Stromal cell of bone marrow (primary cell): Measurements from ENCODE around the gene EXTL2.
"Not testable (repeated sequence)": the region's sequence is repeated elsewhere in the genome, so short reads cannot be mapped to it uniquely, and the experiment has no call there.

Source experiments
- DNase-seq: peaks from one replicate; pipeline ENCODE4 v3.0.0-alpha.2; 2012; ENCODE audit warnings: low read depth

Gene EXTL2

GRCh38 chr1:100902365-100902764 lies 7.7 kb upstream of the EXTL2 start:
- no peak for DNase-seq

GRCh38 chr1:100896481-100896982 lies 1.9 kb upstream of the EXTL2 start:
- peak; percentile 26 for DNase-seq

GRCh38 chr1:100895540-100896480 lies 1.2 kb upstream of the EXTL2 start, which contains the start of gene SLC30A7:
SLC30A7 (plus strand) TSS chr1:100896090; CDS start chr1:100896263, 173 bp downstream.
- DNase-seq, result peak; percentile 77

- DNase-seq, result no peak
Observed at GRCh38 chr1:100893718-100894117, 924 bp downstream of the EXTL2 start.

- no peak for DNase-seq
Observed at GRCh38 chr1:100892554-100892953, 2.1 kb downstream of the EXTL2 start.

GRCh38 chr1:100891380-100891779 lies 3.3 kb downstream of the EXTL2 start:
- no peak for DNase-seq

GRCh38 chr1:100889869-100890482 lies 4.7 kb downstream of the EXTL2 start:
- DNase-seq, result not testable (repeated sequence)

GRCh38 chr1:100889007-100889406 lies 5.6 kb downstream of the EXTL2 start:
- DNase-seq, result not testable (repeated sequence)

GRCh38 chr1:100883963-100884362 lies 10.7 kb downstream of the EXTL2 start:
- no peak for DNase-seq

- no peak for DNase-seq
Observed at GRCh38 chr1:100882698-100883097, 11.9 kb downstream of the EXTL2 start.

- DNase-seq, result no peak
Observed at GRCh38 chr1:100881687-100882086, 13.0 kb downstream of the EXTL2 start.

GRCh38 chr1:100879422-100879821 lies 15.2 kb downstream of the EXTL2 start:
- DNase-seq, result no peak

- no peak for DNase-seq
Observed at GRCh38 chr1:100876291-100876690, 18.4 kb downstream of the EXTL2 start.

- DNase-seq, result no peak
Observed at GRCh38 chr1:100875228-100875627, 19.4 kb downstream of the EXTL2 start.

- DNase-seq, result no peak
Observed at GRCh38 chr1:100874433-100874832, 20.2 kb downstream of the EXTL2 start.

GRCh38 chr1:100869996-100870395 lies 24.6 kb downstream of the EXTL2 start:
- DNase-seq, result no peak

- no peak for DNase-seq
Observed at GRCh38 chr1:100868364-100868995, 26.2 kb downstream of the EXTL2 start.

GRCh38 chr1:100866901-100867206 lies 27.8 kb downstream of the EXTL2 start:
- DNase-seq, result no peak

- peak; percentile 54 for DNase-seq
Observed at GRCh38 chr1:100866041-100866900, 28.4 kb downstream of the EXTL2 start.

GRCh38 chr1:100862591-100862990 lies 32.1 kb downstream of the EXTL2 start:
- DNase-seq, result no peak

- DNase-seq, result no peak
Observed at GRCh38 chr1:100861379-100861778, 33.3 kb downstream of the EXTL2 start.
